HG02763 (cell line): ENCODE results near the gene MT1HL1.
A peak's percentile ranks its signal among the peaks of the same experiment; 100 is the strongest.

Experiments
- ATAC-seq: cut with Tn5 transposase; IDR thresholded peaks from one replicate; pipeline ENCODE4 v1.9.1; 2021; ENCODE audit warnings: mild to moderate bottlenecking, moderate library complexity; ENCODE audit not compliant: unreplicated experiment

MT1HL1 gene

DNA sequence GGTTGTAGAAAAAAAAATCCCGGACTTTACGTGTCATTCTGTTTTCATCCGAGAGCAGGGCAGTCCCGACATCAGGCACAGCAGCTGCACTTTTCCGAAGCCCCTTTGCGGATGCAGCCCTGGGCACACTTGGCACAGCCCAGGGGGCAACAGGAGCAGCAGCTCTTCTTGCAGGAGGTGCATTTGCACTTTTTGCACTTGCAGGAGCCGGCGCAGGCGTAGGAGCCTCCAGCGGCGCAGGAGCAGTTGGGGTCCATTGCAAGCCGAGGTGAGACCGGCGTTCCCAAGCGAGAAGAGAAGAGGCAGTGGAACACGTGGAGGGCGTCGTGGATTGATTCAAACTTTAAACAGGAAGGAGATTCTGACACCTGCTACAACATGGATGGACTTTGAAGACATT lies at the start of gene MT1HL1:
TSS of gene MT1HL1 (minus strand) at position 326 of the 400 bp plus-strand sequence. CDS start at position 257, 69 bp downstream.
- ATAC-seq = no peak

DNA sequence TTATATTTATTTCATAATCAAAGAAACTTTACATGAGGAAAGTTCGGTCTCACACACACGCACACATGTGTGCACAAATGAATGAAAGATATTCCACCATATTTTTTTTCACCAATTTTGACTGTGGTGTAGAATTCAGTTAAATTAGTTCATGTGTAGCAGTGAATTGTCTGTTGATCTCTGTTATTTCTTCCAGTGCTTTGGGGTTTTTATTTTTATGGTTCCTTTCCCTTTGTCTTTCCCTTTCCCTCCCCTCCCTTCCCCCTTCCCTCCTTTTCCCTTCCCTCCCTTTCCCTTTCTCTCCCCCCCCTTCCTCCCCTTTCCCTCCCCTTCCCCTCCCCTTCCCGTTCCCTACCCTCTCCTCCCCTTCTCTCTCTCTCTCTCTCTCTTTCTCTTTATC lies 46.7 kb upstream of the MT1HL1 start:
- ATAC-seq = no peak

DNA sequence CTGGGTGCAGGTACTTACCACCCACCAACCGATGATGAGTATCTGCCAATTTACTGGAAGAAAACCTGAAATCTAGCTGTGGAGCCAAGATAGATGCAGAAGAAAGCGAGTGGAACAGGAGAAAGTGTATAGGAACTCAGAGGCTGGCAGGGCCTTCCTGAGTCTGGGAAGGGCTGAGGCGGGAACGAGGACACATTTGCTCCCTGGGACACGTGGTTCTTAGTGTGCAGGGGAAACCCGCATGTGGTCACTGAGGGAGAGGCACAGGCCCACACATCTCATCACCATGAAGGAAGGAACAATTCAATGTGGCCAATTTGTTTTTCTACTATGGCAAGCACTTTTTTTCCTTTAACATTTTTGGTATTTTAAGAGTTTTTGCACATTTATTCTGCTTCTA lies 45.9 kb upstream of the MT1HL1 start:
- no peak for ATAC-seq

GRCh38 chr1:237048803-237049202 lies 44.6 kb upstream of the MT1HL1 start:
- ATAC-seq = no peak

- no peak for ATAC-seq
These were observed 41.2 kb upstream of the MT1HL1 start for GRCh38 chr1:237045278-237046016.

DNA sequence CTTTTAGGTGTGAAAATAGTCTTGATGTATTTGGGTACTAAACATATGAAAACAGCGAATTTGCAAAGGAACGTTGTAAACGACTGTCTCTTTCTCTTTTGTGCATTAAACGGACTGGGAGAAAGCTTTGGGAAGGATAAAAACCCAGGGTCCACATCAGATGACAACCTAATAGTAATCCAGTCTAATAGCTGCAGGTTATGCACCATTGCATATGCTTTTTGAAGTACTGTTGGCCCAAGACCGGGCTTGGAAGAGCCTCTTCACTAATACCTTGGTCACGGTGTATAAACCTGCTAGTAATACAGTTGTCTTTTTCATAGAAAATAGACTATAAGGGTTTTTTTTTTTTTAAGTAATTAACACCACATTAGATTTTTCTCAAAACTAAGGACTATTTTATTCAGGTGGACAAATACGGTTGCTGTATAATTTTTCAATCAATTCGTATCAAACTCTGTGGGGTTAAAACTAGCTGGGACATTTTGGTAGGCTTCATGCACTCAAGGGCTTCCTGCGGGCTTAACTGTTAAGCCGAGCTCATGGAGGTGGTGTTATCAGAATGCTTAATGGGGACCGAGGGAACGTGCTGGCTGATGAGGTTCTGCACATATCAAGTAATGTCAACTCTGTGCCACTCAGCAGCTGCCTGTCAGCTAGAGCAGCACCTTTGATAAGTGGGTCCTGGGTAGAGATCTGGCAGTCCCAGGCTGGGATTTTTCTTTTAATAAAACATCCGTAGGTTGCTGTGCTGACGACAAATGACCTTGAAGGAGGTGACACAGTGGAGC lies 39.8 kb upstream of the MT1HL1 start:
- ATAC-seq = no peak

- ATAC-seq = no peak
These were observed 38.8 kb upstream of the MT1HL1 start for GRCh38 chr1:237042892-237043576.

GRCh38 chr1:237042526-237042891 lies 38.3 kb upstream of the MT1HL1 start:
- no peak for ATAC-seq

DNA sequence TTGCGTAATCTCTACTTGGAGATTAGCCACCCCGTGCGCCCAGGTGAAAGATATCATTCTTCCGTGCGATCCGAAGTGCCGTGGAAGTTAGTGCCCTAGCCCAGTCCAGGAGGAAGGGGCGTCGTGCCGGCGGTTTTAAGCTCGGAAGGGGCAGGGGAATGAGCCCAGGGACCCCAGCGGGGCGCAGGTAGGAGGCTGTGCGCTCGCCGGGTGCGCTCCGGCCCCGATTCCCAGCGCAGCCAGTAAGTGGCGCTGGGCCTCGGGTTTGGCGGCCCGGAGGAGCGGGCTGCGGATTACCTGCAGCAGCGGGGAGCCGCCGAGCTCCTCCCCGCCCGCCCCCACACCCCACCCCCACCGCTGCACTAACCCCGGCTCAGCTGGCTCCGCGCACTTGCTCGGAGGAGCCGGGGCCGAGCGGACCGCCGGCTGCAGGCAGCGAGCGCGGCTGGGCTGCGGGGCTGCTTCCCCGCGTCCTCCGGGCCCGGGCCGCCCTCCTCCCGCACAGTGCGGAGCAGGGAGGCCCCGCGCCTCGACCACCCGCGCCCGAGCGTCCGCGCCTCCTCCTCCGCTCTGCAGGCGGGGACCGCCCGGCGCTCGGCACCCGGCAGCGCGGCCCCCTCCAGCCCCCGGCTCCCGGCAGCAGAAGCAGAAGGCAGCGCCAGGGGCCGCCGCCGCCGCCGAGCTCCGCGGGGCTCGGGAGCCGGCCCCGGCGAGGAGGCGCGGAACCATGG lies 37.7 kb upstream of the MT1HL1 start, which contains the start of gene RYR2:
TSS of gene RYR2 (plus strand) at position 390 of the 731 bp plus-strand sequence. CDS start at position 728, 338 bp downstream.
- ATAC-seq = no peak

GRCh38 chr1:237041461-237041794 lies 37.2 kb upstream of the MT1HL1 start:
- no peak for ATAC-seq

- ATAC-seq = no peak
These were observed 36.6 kb upstream of the MT1HL1 start for GRCh38 chr1:237040823-237041222.

DNA sequence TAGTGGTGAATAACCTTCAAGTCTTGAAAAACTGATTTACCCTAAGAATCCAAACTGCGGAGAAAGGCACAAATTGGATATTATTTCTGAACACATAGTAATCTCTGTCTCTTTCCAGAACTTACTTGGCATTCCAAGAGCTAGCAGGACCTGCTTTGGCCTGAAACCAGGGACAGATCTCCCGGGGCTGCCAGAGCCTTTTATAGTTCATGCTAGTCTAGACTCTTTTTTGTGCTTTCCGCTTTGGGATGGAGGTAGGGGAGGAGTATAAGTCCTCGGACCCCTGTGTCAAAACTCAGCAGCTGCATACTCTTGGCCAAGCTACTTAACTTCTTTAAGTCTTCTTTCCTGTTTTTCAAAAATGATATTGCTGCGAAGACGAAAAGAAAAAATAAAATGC lies 34.0 kb upstream of the MT1HL1 start:
- ATAC-seq = no peak

DNA sequence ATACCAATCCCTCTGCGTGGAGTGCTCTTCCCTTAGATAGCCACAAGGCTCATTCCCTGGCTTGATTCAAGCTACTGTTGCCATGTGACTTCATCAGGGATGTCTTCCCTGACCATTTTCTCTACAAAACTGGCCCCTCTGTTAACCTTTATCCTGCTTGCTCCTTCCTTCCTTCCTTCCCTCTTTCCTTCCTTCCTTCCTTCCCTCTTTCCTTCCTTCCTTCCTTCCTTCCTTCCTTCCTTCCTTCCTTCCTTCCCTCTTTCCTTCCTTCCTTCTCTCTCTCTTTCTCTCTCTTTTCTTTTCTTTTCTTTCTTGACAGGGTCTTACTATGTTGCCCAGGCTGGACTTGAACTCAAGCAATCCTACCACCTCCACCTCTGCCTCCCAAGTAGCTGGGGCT lies 31.5 kb upstream of the MT1HL1 start:
- no peak for ATAC-seq

GRCh38 chr1:237033804-237034203 lies 29.6 kb upstream of the MT1HL1 start:
- no peak for ATAC-seq

DNA sequence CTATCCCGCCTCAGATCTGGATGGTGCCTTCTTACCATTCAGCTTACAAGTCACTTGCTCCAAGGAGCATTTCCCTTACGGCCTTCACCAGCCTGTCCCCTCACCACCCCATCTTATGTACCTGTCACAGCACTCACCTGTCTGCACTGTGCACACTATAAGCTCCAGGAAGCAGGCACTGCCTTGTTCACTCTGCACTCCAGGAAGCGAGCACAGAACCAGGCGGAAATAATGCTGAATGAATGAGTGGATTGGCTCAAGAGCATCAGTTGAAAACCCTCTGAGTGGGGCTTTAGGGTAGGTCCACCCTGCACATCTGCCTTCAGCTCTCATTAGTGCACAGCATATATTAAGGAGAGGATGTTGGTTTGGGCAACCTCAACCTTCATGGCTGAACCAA lies 28.8 kb upstream of the MT1HL1 start:
- ATAC-seq = no peak

GRCh38 chr1:237032029-237032428 lies 27.8 kb upstream of the MT1HL1 start:
- peak; percentile 86 for ATAC-seq

DNA sequence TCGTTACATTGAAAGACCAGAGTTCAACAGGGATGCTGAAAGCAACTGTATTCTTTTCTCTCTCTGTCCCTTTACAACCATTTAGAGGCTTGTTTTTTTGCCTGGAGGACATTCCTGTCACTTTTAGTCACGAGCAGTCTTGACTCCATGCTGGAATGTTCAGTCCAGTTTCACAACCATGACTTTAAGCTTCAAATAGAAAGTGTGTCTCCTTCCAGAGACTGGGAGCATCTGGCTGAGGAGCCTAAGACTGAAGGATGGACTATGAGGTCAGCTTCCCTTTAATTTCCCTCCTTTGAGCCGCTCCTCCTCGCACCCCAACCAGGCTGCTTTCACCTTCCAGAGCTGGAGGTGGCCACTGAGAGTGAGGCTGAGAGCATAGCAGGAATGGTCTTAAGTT lies 27.2 kb upstream of the MT1HL1 start:
- no peak for ATAC-seq

DNA sequence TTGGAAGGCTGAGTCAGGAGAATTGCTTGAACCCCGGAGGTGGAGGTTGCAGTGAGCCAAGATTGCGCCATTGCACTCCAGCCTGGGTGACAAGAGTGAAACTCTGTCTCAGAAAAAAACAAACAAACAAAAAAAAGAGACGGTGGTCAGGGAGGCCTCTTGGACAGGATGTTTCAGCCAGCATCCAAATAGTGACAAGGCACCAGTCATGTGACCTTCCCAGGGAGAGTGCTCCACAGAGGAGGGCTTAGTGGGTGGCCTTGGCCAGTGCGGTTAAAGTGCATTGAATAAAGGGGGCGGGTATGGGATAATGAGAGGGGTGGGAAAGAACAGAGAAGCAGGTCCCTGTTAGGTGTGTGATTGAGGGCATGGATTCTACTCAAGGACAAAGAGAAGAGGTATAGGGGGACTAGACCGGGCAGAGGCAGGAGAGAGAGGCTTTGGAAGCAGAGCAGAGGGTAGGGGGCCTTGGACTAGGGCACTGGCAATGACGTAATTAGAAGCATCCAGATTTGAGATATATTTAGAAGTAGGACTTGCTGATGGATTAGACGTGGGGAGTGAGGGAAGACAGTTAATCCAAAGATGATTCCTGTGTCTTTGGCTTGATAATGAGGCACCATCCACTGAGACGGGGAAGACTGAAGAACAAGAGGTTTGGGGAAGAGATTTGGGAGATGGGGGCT lies 25.8 kb upstream of the MT1HL1 start:
- no peak for ATAC-seq

- ATAC-seq = no peak
These were observed 25.0 kb upstream of the MT1HL1 start for GRCh38 chr1:237029240-237029639.

- ATAC-seq = no peak
These were observed 21.3 kb upstream of the MT1HL1 start for GRCh38 chr1:237025358-237026074.
